ENCODE data around the gene AP1G1.
"Not testable (repeated sequence)": the region's sequence is repeated elsewhere in the genome, so short reads cannot be mapped to it uniquely, and the experiment has no call there.

AP1G1 gene

GRCh38 chr16:71807905-71808592 lies 585 bp downstream of the AP1G1 start:
- DNase-seq: peak; percentile 69

- no peak for DNase-seq
Measured at GRCh38 chr16:71803305-71803690, 5.3 kb downstream of the AP1G1 start.

GRCh38 chr16:71796501-71797097 lies 12.0 kb downstream of the AP1G1 start:
- no peak for DNase-seq

- DNase-seq: no peak
Measured at GRCh38 chr16:71794943-71795342, 13.7 kb downstream of the AP1G1 start.

- DNase-seq: no peak
Measured at GRCh38 chr16:71794018-71794417, 14.6 kb downstream of the AP1G1 start.

GRCh38 chr16:71792176-71792575 lies 16.5 kb downstream of the AP1G1 start:
- no peak for DNase-seq

GRCh38 chr16:71790329-71790728 lies 18.3 kb downstream of the AP1G1 start:
- not testable (repeated sequence) for DNase-seq

- DNase-seq: no peak
Measured at GRCh38 chr16:71789136-71789535, 19.5 kb downstream of the AP1G1 start.

GRCh38 chr16:71788578-71788977 lies 20.1 kb downstream of the AP1G1 start:
- no peak for DNase-seq

GRCh38 chr16:71785143-71785542 lies 23.5 kb downstream of the AP1G1 start:
- DNase-seq: not testable (repeated sequence)

GRCh38 chr16:71784093-71784492 lies 24.5 kb downstream of the AP1G1 start:
- DNase-seq: no peak

GRCh38 chr16:71781741-71782140 lies 26.9 kb downstream of the AP1G1 start:
- DNase-seq: no peak

GRCh38 chr16:71780521-71781089 lies 28.0 kb downstream of the AP1G1 start:
- no peak for DNase-seq

- DNase-seq: no peak
Measured at GRCh38 chr16:71778780-71779179, 29.9 kb downstream of the AP1G1 start.

- DNase-seq: no peak
Measured at GRCh38 chr16:71777329-71777728, 31.3 kb downstream of the AP1G1 start.

GRCh38 chr16:71775949-71776348 lies 32.7 kb downstream of the AP1G1 start:
- no peak for DNase-seq

GRCh38 chr16:71771571-71771970 lies 37.1 kb downstream of the AP1G1 start:
- no peak for DNase-seq

GRCh38 chr16:71769222-71769621 lies 39.4 kb downstream of the AP1G1 start:
- DNase-seq: no peak

- DNase-seq: no peak
Measured at GRCh38 chr16:71767060-71767900, 41.4 kb downstream of the AP1G1 start.

- DNase-seq: no peak
Measured at GRCh38 chr16:71762186-71762585, 46.4 kb downstream of the AP1G1 start.

GRCh38 chr16:71761097-71761496 lies 47.5 kb downstream of the AP1G1 start:
- DNase-seq: no peak

- DNase-seq: no peak
Measured at GRCh38 chr16:71758293-71758760, 50.3 kb downstream of the AP1G1 start.

GRCh38 chr16:71754652-71755051 lies 54.0 kb downstream of the AP1G1 start:
- DNase-seq: no peak
